OCI-LY7 (cell line): ENCODE results near the gene AMTN. TPM values are rescaled to one million over a fixed set of nuclear protein-coding genes. Genes with fewer than 3 reads are reported as not detected.
A peak's percentile ranks its signal among the peaks of the same experiment; 100 is the strongest.

ENCODE experiments used
- BruUV-seq: library from RNA; stranded (reverse); fragments of 400-500 nt; replicated peaks from 2 replicates; lab custom pipeline; 2021; lab: Mats Ljungman, UMichigan
- CTCF ChIA-PET: fragments of 300-600 bp; sonication (Branson Sonifier 250); formaldehyde crosslinking; loops from one replicate; lab custom pipeline; 2022; ENCODE audit warnings: antibody characterized with exemption; ENCODE audit not compliant: unreplicated experiment; lab: Charles Lee
- POLR2A ChIA-PET: fragments of 300-600 bp; sonication (Branson Sonifier 250); formaldehyde crosslinking; loops from one replicate; lab custom pipeline; 2022; ENCODE audit warnings: antibody characterized with exemption; lab: Charles Lee
- DNase-seq: peaks from one replicate; pipeline ENCODE4 v3.0.0-alpha.2; 2015; ENCODE audit warnings: low spot score
- H2AFZ ChIP-seq: fragments of 200-600 bp; sonication (generic), shearing (Covaris generic); 2 replicates; pipeline ENCODE4 v1.6.1; 2014; ENCODE audit warnings: mild to moderate bottlenecking, antibody characterized with exemption, low read length, moderate library complexity
- H3K27ac ChIP-seq: fragments of 200-600 bp; sonication (generic); 2 replicates; pipeline ENCODE4 v1.5.1; 2014; ENCODE audit warnings: mixed run types, low read depth, mild to moderate bottlenecking, moderate library complexity, low read length, inconsistent platforms; ENCODE audit not compliant: poor library complexity, severe bottlenecking
- H3K36me3 ChIP-seq: fragments of 200-600 bp; sonication (generic); 2 replicates; pipeline ENCODE4 v1.6.1; 2014; ENCODE audit warnings: mild to moderate bottlenecking, antibody characterized with exemption, low read length, moderate library complexity, mixed read lengths; ENCODE audit not compliant: insufficient read depth
- H3K4me1 ChIP-seq: fragments of 200-600 bp; sonication (generic); 2 replicates; pipeline ENCODE4 v1.5.1; 2014; ENCODE audit warnings: mild to moderate bottlenecking, low read length; ENCODE audit not compliant: insufficient read depth, poor library complexity, severe bottlenecking
- H3K4me2 ChIP-seq: fragments of 200-600 bp; sonication (generic); 2 replicates; pipeline ENCODE4 v1.6.1; 2014; ENCODE audit warnings: mild to moderate bottlenecking, low read length
- H3K4me3 ChIP-seq: fragments of 200-600 bp; sonication (generic); 2 replicates; pipeline ENCODE4 v1.5.1; 2014; ENCODE audit warnings: mild to moderate bottlenecking, low read depth, low read length; ENCODE audit not compliant: poor library complexity, severe bottlenecking
- H3K79me2 ChIP-seq: fragments of 200-600 bp; sonication (generic); 2 replicates; pipeline ENCODE4 v1.6.1; 2016; ENCODE audit warnings: low read depth, mild to moderate bottlenecking, low read length, moderate library complexity, mixed read lengths; ENCODE audit not compliant: insufficient read depth
- H3K9me2 ChIP-seq: fragments of 200-600 bp; sonication (generic); 2 replicates; pipeline ENCODE4 v1.6.1; 2016; ENCODE audit warnings: mild to moderate bottlenecking, low read length, mixed read lengths; ENCODE audit not compliant: insufficient read depth
- H3K9me3 ChIP-seq: fragments of 200-600 bp; sonication (generic); 2 replicates; pipeline ENCODE4 v1.6.1; 2014; ENCODE audit warnings: mild to moderate bottlenecking, mixed run types, low read length, mixed read lengths
- H4K20me1 ChIP-seq: fragments of 200-600 bp; sonication (generic); 2 replicates; pipeline ENCODE4 v1.6.1; 2014; ENCODE audit warnings: mild to moderate bottlenecking, antibody characterized with exemption, low read length, moderate library complexity, mixed read lengths; ENCODE audit not compliant: insufficient read depth
- EZH2phosphoT487 ChIP-seq: fragments of 200-600 bp; sonication (generic); IDR thresholded peaks from 2 replicates; pipeline ENCODE4 v1.6.1; 2018; ENCODE audit warnings: low read depth, borderline replicate concordance, mild to moderate bottlenecking, mixed run types, antibody characterized with exemption, low read length, moderate library complexity, mixed read lengths
- intact Hi-C: fragments of 100-400 bp; cut with micrococcal nuclease; formaldehyde crosslinking; loops from one replicate; pipeline ENCODE4 v1.10.0; 2022; ENCODE audit not compliant: unreplicated experiment
- total RNA-seq, 2 experiments: library from RNA; depleted of rRNA in 1 of 2; stranded (reverse); fragments of >200 nt in 1 of 2; shearing (Covaris generic) in 1 of 2; gene quantifications; 2 replicates each; pipeline ENCODE4 v1.2.3, GENCODE V29; 2014 to 2022
- TF ChIP-seq, protein P1 (sequence below): fragments of 200-600 bp; sonication (generic); conservative IDR thresholded peaks from 2 replicates; pipeline ENCODE4 v1.5.1; 2014; ENCODE audit warnings: mild to moderate bottlenecking, antibody characterized with exemption, low read length, moderate library complexity, mixed read lengths

Gene AMTN
- total RNA-seq, 2 experiments from 2014 or later, result not detected

DNA sequence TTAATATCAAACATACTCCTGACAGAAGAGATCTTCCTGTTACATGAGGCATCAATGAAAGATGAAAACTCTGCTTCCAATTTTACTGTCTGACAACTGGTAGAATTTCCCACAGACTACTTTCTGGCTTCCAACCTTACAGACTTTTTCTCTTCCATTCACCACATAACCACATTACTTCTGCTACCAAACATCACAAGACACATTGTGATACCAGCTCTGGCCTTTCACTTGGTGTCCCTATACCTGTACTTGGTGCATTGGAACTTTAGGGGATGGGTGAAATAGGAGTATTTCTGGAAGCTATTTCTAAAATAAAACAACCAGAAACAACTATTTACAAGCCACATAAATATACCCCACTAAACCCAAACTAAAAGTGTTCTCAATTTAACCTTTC, 20.5 kb downstream of the AMTN start:
- intact Hi-C loops, result no loop called here
- Histone ChIP-seq H3K36me3 (no peaks in the 10 kb centered on the region), H3K27ac (no peak overlapping the region), H3K4me1 (no peaks in the 10 kb centered on the region), H4K20me1 (no peaks in the 10 kb centered on the region), H3K79me2 (no peaks in the 10 kb centered on the region), H3K4me2 (no peak overlapping the region), H3K4me3 (no peak overlapping the region), H3K9me3 (no peaks in the 10 kb centered on the region), H2AFZ (no peak overlapping the region), H3K9me2 (no peaks in the 10 kb centered on the region; the same call in 1 of the 2 replicates)
- CTCF ChIA-PET, result no interaction called here
- POLR2A ChIA-PET, result no interaction called here
- TF ChIP-seq, protein P1, sequence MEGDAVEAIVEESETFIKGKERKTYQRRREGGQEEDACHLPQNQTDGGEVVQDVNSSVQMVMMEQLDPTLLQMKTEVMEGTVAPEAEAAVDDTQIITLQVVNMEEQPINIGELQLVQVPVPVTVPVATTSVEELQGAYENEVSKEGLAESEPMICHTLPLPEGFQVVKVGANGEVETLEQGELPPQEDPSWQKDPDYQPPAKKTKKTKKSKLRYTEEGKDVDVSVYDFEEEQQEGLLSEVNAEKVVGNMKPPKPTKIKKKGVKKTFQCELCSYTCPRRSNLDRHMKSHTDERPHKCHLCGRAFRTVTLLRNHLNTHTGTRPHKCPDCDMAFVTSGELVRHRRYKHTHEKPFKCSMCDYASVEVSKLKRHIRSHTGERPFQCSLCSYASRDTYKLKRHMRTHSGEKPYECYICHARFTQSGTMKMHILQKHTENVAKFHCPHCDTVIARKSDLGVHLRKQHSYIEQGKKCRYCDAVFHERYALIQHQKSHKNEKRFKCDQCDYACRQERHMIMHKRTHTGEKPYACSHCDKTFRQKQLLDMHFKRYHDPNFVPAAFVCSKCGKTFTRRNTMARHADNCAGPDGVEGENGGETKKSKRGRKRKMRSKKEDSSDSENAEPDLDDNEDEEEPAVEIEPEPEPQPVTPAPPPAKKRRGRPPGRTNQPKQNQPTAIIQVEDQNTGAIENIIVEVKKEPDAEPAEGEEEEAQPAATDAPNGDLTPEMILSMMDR, result no peak
- no peak for TF ChIP-seq EZH2phosphoT487
- BruUV-seq, result no TSS peak
- DNase-seq, result no peak

DNA sequence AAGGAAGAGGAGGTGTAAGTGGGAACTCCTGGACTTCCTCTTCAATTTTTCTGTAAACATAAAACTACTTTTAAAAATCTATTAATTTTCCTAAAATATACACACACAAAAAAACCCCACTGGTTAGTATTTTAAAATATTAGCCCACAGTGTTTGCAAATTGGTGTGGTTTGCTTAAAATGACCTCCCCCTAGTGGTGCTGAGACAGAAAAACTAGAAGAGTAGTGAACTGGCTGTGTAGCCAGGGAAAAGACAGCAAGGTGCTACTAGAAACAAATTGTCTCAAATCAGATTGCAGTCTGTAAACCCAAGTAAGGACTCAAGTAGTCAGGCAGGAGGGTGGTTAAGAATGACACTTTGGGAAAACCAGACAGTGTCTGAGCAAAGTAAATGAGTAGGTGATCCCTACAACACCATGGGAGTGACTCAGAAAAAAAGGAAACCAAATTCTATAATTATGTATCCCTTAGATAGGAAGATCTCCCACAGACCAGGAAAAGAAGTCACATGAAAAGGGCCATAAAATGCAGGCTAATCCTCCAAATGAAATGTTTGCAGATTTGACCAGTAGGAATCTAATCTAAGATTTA, 26.0 kb downstream of the AMTN start:
- Histone ChIP-seq H3K9me3 (no peaks in the 10 kb centered on the region), H3K36me3 (no peaks in the 10 kb centered on the region), H3K27ac (no peak overlapping the region), H3K9me2 (no peaks in the 10 kb centered on the region), H2AFZ (no peak overlapping the region), H4K20me1 (no peaks in the 10 kb centered on the region), H3K4me2 (no peak overlapping the region), H3K4me1 (no peaks in the 10 kb centered on the region), H3K4me3 (no peak overlapping the region), H3K79me2 (no peaks in the 10 kb centered on the region)
- ChIA-PET CTCF (no interaction called here), POLR2A (no interaction called here)
- DNase-seq, result peak; percentile 39
- BruUV-seq, result no TSS peak
- intact Hi-C loops, result no loop called here
- TF ChIP-seq EZH2phosphoT487, result no peak
- TF ChIP-seq, protein P1, result peak; percentile 83

DNA sequence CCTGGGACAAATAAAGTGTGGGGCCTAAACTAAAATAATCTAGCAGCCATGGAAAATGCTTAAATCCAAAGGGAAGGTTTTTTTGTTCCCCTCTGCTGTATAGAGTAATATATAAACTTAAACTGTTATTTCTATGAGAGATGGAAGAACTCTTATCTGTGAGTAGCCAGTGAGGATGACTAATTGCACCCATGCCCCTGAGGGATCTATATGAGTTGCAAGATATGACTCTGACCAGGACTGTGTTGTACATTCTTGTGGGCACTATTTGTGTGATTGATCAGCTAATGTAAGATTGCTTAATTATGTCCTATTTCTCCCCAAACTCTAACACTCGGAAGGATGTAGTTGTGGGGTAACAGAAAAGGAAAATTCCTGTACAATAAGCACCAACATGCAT, 38.5 kb downstream of the AMTN start:
- no peak overlapping the region for H3K4me2 ChIP-seq
- H3K27ac ChIP-seq, result no peak overlapping the region
- no peaks in the 10 kb centered on the region for H3K9me2 ChIP-seq
- DNase-seq, result no peak
- no peaks in the 10 kb centered on the region for H4K20me1 ChIP-seq
- no peaks in the 10 kb centered on the region for H3K9me3 ChIP-seq
- H3K79me2 ChIP-seq, result no peaks in the 10 kb centered on the region
- ChIA-PET CTCF (no interaction called here), POLR2A (no interaction called here)
- TF ChIP-seq EZH2phosphoT487, result no peak
- TF ChIP-seq, protein P1, result no peak
- H3K4me3 ChIP-seq, result no peak overlapping the region
- H3K36me3 ChIP-seq, result no peaks in the 10 kb centered on the region
- no peaks in the 10 kb centered on the region for H3K4me1 ChIP-seq
- intact Hi-C loops, result no loop called here
- BruUV-seq, result no TSS peak
- no peak overlapping the region for H2AFZ ChIP-seq
